HepG2 (cell line): ENCODE results near the gene INF2. TPM values are rescaled to one million over a fixed set of nuclear protein-coding genes. Genes with fewer than 3 reads are reported as not detected.
A peak's percentile ranks its signal among the peaks of the same experiment; 100 is the strongest.

Experiments used
- AKAP8 ChIP-seq: sonication (generic); formaldehyde crosslinking; IDR thresholded peaks from 2 replicates; pipeline ENCODE4 v1.5.1; 2020; ENCODE audit warnings: mild to moderate bottlenecking, missing genetic modification reagents
- CENPBD1 ChIP-seq: sonication (generic); formaldehyde crosslinking; IDR thresholded peaks from 2 replicates; pipeline ENCODE4 v1.8.0; 2022; ENCODE audit warnings: missing genetic modification reagents, low read depth, mild to moderate bottlenecking, borderline replicate concordance
- ESRRA ChIP-seq: sonication (generic); formaldehyde crosslinking; IDR thresholded peaks from 2 replicates; pipeline ENCODE4 v1.5.1; 2020; ENCODE audit warnings: mild to moderate bottlenecking, low read depth, missing genetic modification reagents
- HBP1 ChIP-seq: IDR thresholded peaks from 2 replicates; pipeline ENCODE4 v1.6.1; 2016; ENCODE audit warnings: low read depth, control low read depth
- IKZF5 ChIP-seq: IDR thresholded peaks from 2 replicates; pipeline ENCODE4 v1.6.1; 2018; ENCODE audit warnings: missing genetic modification reagents, mild to moderate bottlenecking, missing compliant biosample characterization
- MZF1 ChIP-seq: sonication (generic); formaldehyde crosslinking; IDR thresholded peaks from 2 replicates; pipeline ENCODE4 v1.8.1; 2023; ENCODE audit warnings: mild to moderate bottlenecking, missing genetic modification reagents, borderline replicate concordance
- SSRP1 ChIP-seq: IDR thresholded peaks from 2 replicates; pipeline ENCODE4 v1.6.1; 2016; ENCODE audit warnings: control low read depth
- TBL1XR1 ChIP-seq: fragments of 150-350 bp; IDR thresholded peaks from 2 replicates; pipeline ENCODE4 v1.6.1; 2014; ENCODE audit warnings: borderline replicate concordance, low read length; ENCODE audit not compliant: partially characterized antibody
- TCF7 ChIP-seq: sonication (generic); IDR thresholded peaks from 2 replicates; pipeline ENCODE4 v1.6.1; 2016; ENCODE audit warnings: antibody characterized with exemption, low read depth
- ZFP90 ChIP-seq: sonication (generic); formaldehyde crosslinking; IDR thresholded peaks from 2 replicates; pipeline ENCODE4 v1.8.0; 2022; ENCODE audit warnings: missing genetic modification reagents, mild to moderate bottlenecking, inconsistent platforms, borderline replicate concordance
- ZMAT5 ChIP-seq: sonication (generic); formaldehyde crosslinking; IDR thresholded peaks from 2 replicates; pipeline ENCODE4 v1.5.0; 2020; ENCODE audit warnings: mild to moderate bottlenecking, low read depth, missing genetic modification reagents, borderline replicate concordance
- ZMYM3 ChIP-seq: sonication (generic); formaldehyde crosslinking; IDR thresholded peaks from 2 replicates; pipeline ENCODE4 v1.5.1; 2020; ENCODE audit warnings: mild to moderate bottlenecking, missing genetic modification reagents
- ZNF275 ChIP-seq: sonication (generic); formaldehyde crosslinking; IDR thresholded peaks from 2 replicates; pipeline ENCODE4 v1.8.0; 2022; ENCODE audit warnings: missing genetic modification reagents, mild to moderate bottlenecking, inconsistent platforms, borderline replicate concordance
- ZNF512B ChIP-seq: sonication (generic); formaldehyde crosslinking; IDR thresholded peaks from 2 replicates; pipeline ENCODE4 v1.5.1; 2020; ENCODE audit warnings: missing genetic modification reagents, mild to moderate bottlenecking, borderline replicate concordance
- ZNF513 ChIP-seq: sonication (generic); formaldehyde crosslinking; conservative IDR thresholded peaks from 2 replicates; pipeline ENCODE4 v1.5.0; 2020; ENCODE audit warnings: missing genetic modification reagents
- polyA plus RNA-seq, 8 experiments: library from polyadenylated mRNA; depleted of rRNA in 3 of 8; stranded (reverse) in 7 of 8; unstranded in 1 of 8; fragments of >200 nt; fragmentation: Illumina TruSeq in 4 of 8; extraction: Trizol in 4 of 8; gene quantifications; 2 replicates each; pipeline versions ENCODE4 v1.2.1 to v1.2.3, GENCODE V29; 2011 to 2016; ENCODE audit warnings: low read depth in 4 of 8, missing spikeins in 1 of 8, mixed read lengths in 1 of 8; ENCODE audit not compliant: insufficient read depth in 1 of 8
- total RNA-seq, 5 experiments: library from RNA; depleted of rRNA; stranded (reverse); fragments of >200 nt; fragmentation: Illumina TruSeq; extraction: Trizol; gene quantifications; 2 replicates each; pipeline ENCODE4 v1.2.3, GENCODE V29; 2016; ENCODE audit warnings: low read depth in 1 of 5

Gene INF2
- total and polyA plus RNA-seq, 2 of the 13 experiments (the other 11 are each of a cell fraction or from before 2014, with no cell fraction given), result 16.4 to 26.4 TPM

GRCh38 chr14:104665657-104666522 is 23.5 kb upstream of the INF2 start (continued):
- no peak for TF ChIP-seq ZNF275
- TF ChIP-seq ZNF512B (CRISPR knock-in tag), result peak; percentile 31; the same call in 1 of the 2 replicates
- TF ChIP-seq ZFP90 (CRISPR knock-in tag), result peak; percentile 57
- no peak for TF ChIP-seq ESRRA (CRISPR knock-in tag)
- TF ChIP-seq AKAP8 (CRISPR knock-in tag), result peak; percentile 64; the same call in 1 of the 2 replicates
- peak; percentile 59; the same call in 1 of the 2 replicates for TF ChIP-seq ZMYM3 (CRISPR knock-in tag)
- TF ChIP-seq SSRP1 (CRISPR knock-in tag), result no peak; the same call in 1 of the 2 replicates
- no peak for TF ChIP-seq ZMAT5 (CRISPR knock-in tag)
- peak; percentile 81; the same call in 1 of the 2 replicates for TF ChIP-seq IKZF5 (CRISPR knock-in tag)
- TF ChIP-seq TCF7, result no peak
- TF ChIP-seq MZF1, result no peak; the same call in 1 of the 2 replicates
- peak; percentile 25 for TF ChIP-seq TBL1XR1
- no peak for TF ChIP-seq ZNF513 (CRISPR knock-in tag)
- TF ChIP-seq CENPBD1 (CRISPR knock-in tag), result no peak
- TF ChIP-seq HBP1 (CRISPR knock-in tag), result no peak
